ENCODE results near the gene STEEP1. TPM values are rescaled to one million over a fixed set of nuclear protein-coding genes. Genes with fewer than 3 reads are reported as not detected.
A peak's percentile ranks its signal among the peaks of the same experiment; 100 is the strongest.
"Not testable (repeated sequence)": the region's sequence is repeated elsewhere in the genome, so short reads cannot be mapped to it uniquely, and the experiment has no call there.

STEEP1 gene
- total RNA-seq, 1 donor from 2014 or later, result 25.9 TPM

GRCh38 chrX:119516157-119516702 lies 49.0 kb downstream of the STEEP1 start:
- Mint-ChIP-seq H3K27ac (peak overlapping the region; percentile 2), H3K36me3 (ENCODE audit: low read depth) (no peaks in the 10 kb centered on the region), H3K4me3 (no peak overlapping the region), H3K27me3 (ENCODE audit: insufficient read depth) (peaks cover 2% of the 10 kb centered on the region), H3K4me1 (ENCODE audit: low read depth) (peaks cover 8% of the 10 kb centered on the region), H3K9me3 (no peaks in the 10 kb centered on the region)
- peak; percentile 25 for DNase-seq (ENCODE audit: low spot score)
- intact Hi-C loops (cut with micrococcal nuclease), result loop anchor here (1.0 to 5.0 kb wide), 5 partner anchors 94 to 365 kb away; partner anchors contain the start of genes NDUFA1 and RNF113A

GRCh38 chrX:119512146-119512800 lies 52.9 kb downstream of the STEEP1 start:
- Mint-ChIP-seq H3K9me3 (no peaks in the 10 kb centered on the region), H3K27ac (no peak overlapping the region)

GRCh38 chrX:119507206-119507605 lies 58.0 kb downstream of the STEEP1 start:
- Mint-ChIP-seq H3K36me3 (ENCODE audit: low read depth) (no peaks in the 10 kb centered on the region), H3K4me1 (ENCODE audit: low read depth) (peaks cover 7% of the 10 kb centered on the region), H3K4me3 (no peak overlapping the region), H3K27me3 (ENCODE audit: insufficient read depth) (no peaks in the 10 kb centered on the region), H3K27ac (no peak overlapping the region), H3K9me3 (no peaks in the 10 kb centered on the region)
- no peak for DNase-seq (ENCODE audit: low spot score)
- intact Hi-C loops (cut with micrococcal nuclease), result no loop called here

More at GRCh38 chrX:119512146-119512800, 52.9 kb downstream of the STEEP1 start:
- no peak overlapping the region for H3K4me3 Mint-ChIP-seq
- DNase-seq (ENCODE audit: low spot score), result no peak
- H3K36me3 Mint-ChIP-seq (ENCODE audit: low read depth), result no peaks in the 10 kb centered on the region
- H3K4me1 Mint-ChIP-seq (ENCODE audit: low read depth), result peaks cover 8% of the 10 kb centered on the region
- H3K27me3 Mint-ChIP-seq (ENCODE audit: insufficient read depth), result peaks cover 2% of the 10 kb centered on the region
- intact Hi-C loops (cut with micrococcal nuclease), result no loop called here

GRCh38 chrX:119505945-119506344 lies 59.3 kb downstream of the STEEP1 start:
- no peaks in the 10 kb centered on the region for H3K9me3 Mint-ChIP-seq
- H3K27me3 Mint-ChIP-seq (ENCODE audit: insufficient read depth), result no peaks in the 10 kb centered on the region
- peaks cover 7% of the 10 kb centered on the region for H3K4me1 Mint-ChIP-seq (ENCODE audit: low read depth)
- intact Hi-C loops (cut with micrococcal nuclease), result no loop called here
- no peak overlapping the region for H3K4me3 Mint-ChIP-seq
- H3K36me3 Mint-ChIP-seq (ENCODE audit: low read depth), result no peaks in the 10 kb centered on the region
- no peak overlapping the region for H3K27ac Mint-ChIP-seq
- DNase-seq (ENCODE audit: low spot score), result no peak

- intact Hi-C loops (cut with micrococcal nuclease); H3K9me3 Mint-ChIP-seq; H3K27ac Mint-ChIP-seq: not testable (repeated sequence)
Observed at GRCh38 chrX:119505145-119505544, 60.1 kb downstream of the STEEP1 start.

GRCh38 chrX:119503484-119503861 lies 61.7 kb downstream of the STEEP1 start:
- DNase-seq (ENCODE audit: low spot score), result no peak
- H3K4me3 Mint-ChIP-seq, result no peak overlapping the region
- H3K9me3 Mint-ChIP-seq, result no peaks in the 10 kb centered on the region
- intact Hi-C loops (cut with micrococcal nuclease), result no loop called here
- H3K27me3 Mint-ChIP-seq (ENCODE audit: insufficient read depth), result no peaks in the 10 kb centered on the region
- H3K36me3 Mint-ChIP-seq (ENCODE audit: low read depth), result no peaks in the 10 kb centered on the region
- peaks cover 7% of the 10 kb centered on the region for H3K4me1 Mint-ChIP-seq (ENCODE audit: low read depth)
- no peak overlapping the region for H3K27ac Mint-ChIP-seq

More at GRCh38 chrX:119505145-119505544, 60.1 kb downstream of the STEEP1 start:
- H3K27me3 Mint-ChIP-seq (ENCODE audit: insufficient read depth); H3K36me3 Mint-ChIP-seq (ENCODE audit: low read depth); DNase-seq (ENCODE audit: low spot score); H3K4me3 Mint-ChIP-seq; H3K4me1 Mint-ChIP-seq (ENCODE audit: low read depth): not testable (repeated sequence)

- H3K27me3 Mint-ChIP-seq (ENCODE audit: insufficient read depth), result no peaks in the 10 kb centered on the region
- no peaks in the 10 kb centered on the region for H3K9me3 Mint-ChIP-seq
- H3K27ac Mint-ChIP-seq, result no peak overlapping the region
- no peaks in the 10 kb centered on the region for H3K36me3 Mint-ChIP-seq (ENCODE audit: low read depth)
- H3K4me3 Mint-ChIP-seq, result no peak overlapping the region
- intact Hi-C loops (cut with micrococcal nuclease), result no loop called here
- DNase-seq (ENCODE audit: low spot score), result peak; percentile 1
- H3K4me1 Mint-ChIP-seq (ENCODE audit: low read depth), result peaks cover 7% of the 10 kb centered on the region
Observed at GRCh38 chrX:119502727-119503483, 62.3 kb downstream of the STEEP1 start.

- Mint-ChIP-seq H3K36me3 (ENCODE audit: low read depth) (no peaks in the 10 kb centered on the region), H3K9me3 (no peaks in the 10 kb centered on the region), H3K4me3 (no peak overlapping the region), H3K4me1 (ENCODE audit: low read depth) (peaks cover 7% of the 10 kb centered on the region), H3K27me3 (ENCODE audit: insufficient read depth) (no peaks in the 10 kb centered on the region), H3K27ac (no peak overlapping the region)
- no peak for DNase-seq (ENCODE audit: low spot score)
- intact Hi-C loops (cut with micrococcal nuclease), result no loop called here
Observed at GRCh38 chrX:119501511-119502148, 63.6 kb downstream of the STEEP1 start.

GRCh38 chrX:119500061-119500800 lies 65.0 kb downstream of the STEEP1 start:
- no peaks in the 10 kb centered on the region for H3K36me3 Mint-ChIP-seq (ENCODE audit: low read depth)
- peaks cover 7% of the 10 kb centered on the region for H3K4me1 Mint-ChIP-seq (ENCODE audit: low read depth)
- no peak for DNase-seq (ENCODE audit: low spot score)
- H3K4me3 Mint-ChIP-seq, result no peak overlapping the region
- no peaks in the 10 kb centered on the region for H3K9me3 Mint-ChIP-seq
- H3K27ac Mint-ChIP-seq, result no peak overlapping the region
- H3K27me3 Mint-ChIP-seq (ENCODE audit: insufficient read depth), result no peaks in the 10 kb centered on the region
- intact Hi-C loops (cut with micrococcal nuclease), result no loop called here

- intact Hi-C loops (cut with micrococcal nuclease), result loop anchor here (10.0 kb wide), 1 partner anchor 638 kb away; no protein-coding TSS in a partner anchor
- no peak overlapping the region for H3K4me3 Mint-ChIP-seq
- no peaks in the 10 kb centered on the region for H3K9me3 Mint-ChIP-seq
- H3K27ac Mint-ChIP-seq, result no peak overlapping the region
- no peak for DNase-seq (ENCODE audit: low spot score)
- H3K27me3 Mint-ChIP-seq (ENCODE audit: insufficient read depth), result no peaks in the 10 kb centered on the region
- H3K36me3 Mint-ChIP-seq (ENCODE audit: low read depth), result no peaks in the 10 kb centered on the region
- no peaks in the 10 kb centered on the region for H3K4me1 Mint-ChIP-seq (ENCODE audit: low read depth)
Observed at GRCh38 chrX:119497185-119497584, 68.0 kb downstream of the STEEP1 start.

- intact Hi-C loops (cut with micrococcal nuclease), result loop anchor here (10.0 kb wide), 1 partner anchor 639 kb away; no protein-coding TSS in a partner anchor
- Mint-ChIP-seq H3K4me3 (no peak overlapping the region), H3K9me3 (no peaks in the 10 kb centered on the region), H3K4me1 (ENCODE audit: low read depth) (no peaks in the 10 kb centered on the region), H3K27ac (no peak overlapping the region), H3K27me3 (ENCODE audit: insufficient read depth) (no peaks in the 10 kb centered on the region), H3K36me3 (ENCODE audit: low read depth) (no peaks in the 10 kb centered on the region)
- no peak for DNase-seq (ENCODE audit: low spot score)
Observed at GRCh38 chrX:119495734-119496726, 69.2 kb downstream of the STEEP1 start.
